Kidney epithelial cell (primary cell): ENCODE data around the gene RTL5. TPM values are rescaled to one million over a fixed set of nuclear protein-coding genes. Genes with fewer than 3 reads are reported as not detected.

Experiments used
- DNase-seq: peaks from one replicate; pipeline ENCODE4 v3.0.0-alpha.2; 2010; ENCODE audit warnings: low read depth
- H3K27me3 ChIP-seq: 2 replicates; pipeline ENCODE4 v1.6.0; 2011; ENCODE audit warnings: low read length; ENCODE audit not compliant: control insufficient read depth, insufficient read depth
- H3K36me3 ChIP-seq: 2 replicates; pipeline ENCODE4 v1.5.1; 2011; ENCODE audit warnings: low read length; ENCODE audit not compliant: control insufficient read depth, insufficient read depth
- H3K4me3 ChIP-seq: 2 replicates; pipeline ENCODE4 v1.5.1; 2011; ENCODE audit warnings: low read depth, mild to moderate bottlenecking, control low read depth, low read length
- CTCF ChIP-seq: IDR thresholded peaks from 2 replicates; pipeline ENCODE4 v1.5.1; 2011; ENCODE audit warnings: mild to moderate bottlenecking, moderate library complexity, low read length, control low read depth, inconsistent platforms; ENCODE audit not compliant: insufficient read depth, poor library complexity, severe bottlenecking
- total RNA-seq: library from RNA; depleted of rRNA; stranded (reverse); fragments of >200 nt; gene quantifications from 2 replicates; pipeline ENCODE4 v1.2.3, GENCODE V29; 2015

RTL5 gene
- total RNA-seq, 1 donor from 2014 or later: 2.3 TPM

GRCh38 chrX:72078411-72078810 lies 53.3 kb downstream of the RTL5 start:
- H3K27me3 ChIP-seq: no peaks in the 10 kb centered on the region

More at GRCh38 chrX:72078411-72078810, 53.3 kb downstream of the RTL5 start:
- no peak for TF ChIP-seq CTCF
- Histone ChIP-seq H3K36me3 (no peaks in the 10 kb centered on the region), H3K4me3 (no peak overlapping the region)
- no peak for DNase-seq

Other genes starting within 250 kb of the RTL5 start
- 1.4 and 1.6 TPM in 2 replicates for gene NHSL2, start 221.1 kb downstream of the RTL5 start, total RNA-seq
- gene PIN4, start 49.8 kb upstream of the RTL5 start, total RNA-seq: 7.1 and 9.0 TPM in 2 replicates
- 0.82 and 0.92 TPM in 2 replicates for gene ERCC6L, start 107.1 kb upstream of the RTL5 start, total RNA-seq
- gene RPS4X, start 145.3 kb upstream of the RTL5 start, total RNA-seq: 815 and 844 TPM in 2 replicates
- gene CITED1, start 174.0 kb upstream of the RTL5 start, total RNA-seq: not detected in 2 replicates